ENCODE measurements around the gene UROC1.
"Not testable (repeated sequence)": the region's sequence is repeated elsewhere in the genome, so short reads cannot be mapped to it uniquely, and the experiment has no call there.

Gene UROC1

DNA sequence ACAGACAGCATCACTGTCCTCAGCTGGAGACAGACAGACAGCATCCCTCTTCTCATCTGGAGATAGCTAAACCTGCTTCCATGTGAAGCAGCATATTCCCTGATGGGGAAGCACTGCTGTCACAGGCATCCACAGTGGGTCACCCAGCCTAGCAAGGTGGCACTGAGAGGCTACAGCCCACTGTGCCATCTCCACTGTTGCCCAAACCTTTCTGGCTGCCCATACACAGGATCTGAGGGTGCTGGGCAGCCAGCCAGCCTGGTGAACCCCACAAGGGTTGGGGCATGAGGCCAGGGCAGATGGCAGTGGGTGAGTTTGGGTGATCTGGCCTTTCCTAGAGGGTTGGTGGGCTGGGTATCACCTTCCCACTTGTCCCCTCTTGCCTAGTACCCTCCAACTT, 18.1 kb upstream of the UROC1 start:
- Mint-ChIP-seq H3K36me3 (ENCODE audit: insufficient read depth) (no peaks in the 10 kb centered on the region), H3K27ac (ENCODE audit: low read depth) (no peak overlapping the region), H3K9me3 (peaks cover 4% of the 10 kb centered on the region), H3K4me1 (no peaks in the 10 kb centered on the region), H3K27me3 (peaks cover 47% of the 10 kb centered on the region), H3K4me3 (no peak overlapping the region)
- DNase-seq (ENCODE audit: low spot score in 2 of 2) (no peak), ATAC-seq (replicated peaks; ENCODE audit: extremely low read depth, poor library complexity, severe bottlenecking) (no peak)

DNA sequence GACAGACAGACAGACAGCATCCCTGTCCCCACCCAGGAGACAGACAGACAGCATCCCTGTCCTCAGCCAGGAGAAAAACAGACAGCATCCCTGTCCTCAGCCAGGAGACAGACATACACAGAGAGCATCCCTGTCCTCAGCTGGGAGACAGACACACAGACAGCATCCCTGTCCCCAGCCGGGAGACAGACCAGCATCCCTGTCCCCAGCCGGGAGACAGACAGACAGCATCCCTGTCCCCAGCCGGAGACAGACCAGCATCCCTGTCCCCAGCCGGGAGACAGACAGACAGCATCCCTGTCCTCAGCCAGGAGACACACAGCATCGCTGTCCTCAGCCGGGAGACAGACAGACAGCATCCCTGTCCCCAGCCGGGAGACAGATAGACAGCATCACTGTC, 17.1 kb upstream of the UROC1 start:
- not testable (repeated sequence) for ATAC-seq (replicated peaks; ENCODE audit: extremely low read depth, poor library complexity, severe bottlenecking); H3K4me3 Mint-ChIP-seq; H3K4me1 Mint-ChIP-seq; DNase-seq (ENCODE audit: low spot score in 2 of 2); H3K27ac Mint-ChIP-seq (ENCODE audit: low read depth); H3K36me3 Mint-ChIP-seq (ENCODE audit: insufficient read depth); H3K9me3 Mint-ChIP-seq
- peaks cover 47% of the 10 kb centered on the region for H3K27me3 Mint-ChIP-seq

DNA sequence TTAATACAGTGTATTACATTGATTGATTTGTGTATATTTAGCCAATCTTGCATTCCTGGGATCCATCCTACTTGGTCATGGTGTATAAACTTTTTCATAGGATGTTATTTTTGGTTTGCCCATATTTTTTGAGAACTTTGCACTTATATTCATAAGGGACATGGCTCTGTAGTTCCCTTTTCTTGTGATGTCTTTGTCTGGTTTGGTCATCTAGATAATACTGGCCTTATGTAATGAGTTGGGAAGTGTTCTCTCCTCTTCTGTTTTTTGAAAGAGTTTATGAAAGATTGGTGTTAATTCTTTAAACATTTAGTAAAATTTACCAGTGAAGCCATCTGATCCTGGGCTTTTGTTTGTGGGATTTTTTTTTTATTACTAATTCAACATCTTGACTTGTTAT, 15.9 kb upstream of the UROC1 start:
- Mint-ChIP-seq H3K4me3 (no peak overlapping the region), H3K4me1 (no peaks in the 10 kb centered on the region), H3K27me3 (peaks cover 47% of the 10 kb centered on the region), H3K9me3 (no peaks in the 10 kb centered on the region), H3K27ac (ENCODE audit: low read depth) (peak overlapping the region; percentile 19), H3K36me3 (ENCODE audit: insufficient read depth) (peaks cover 2% of the 10 kb centered on the region)
- DNase-seq (ENCODE audit: low spot score in 2 of 2), result no peak
- ATAC-seq (replicated peaks; ENCODE audit: extremely low read depth, poor library complexity, severe bottlenecking), result no peak

DNA sequence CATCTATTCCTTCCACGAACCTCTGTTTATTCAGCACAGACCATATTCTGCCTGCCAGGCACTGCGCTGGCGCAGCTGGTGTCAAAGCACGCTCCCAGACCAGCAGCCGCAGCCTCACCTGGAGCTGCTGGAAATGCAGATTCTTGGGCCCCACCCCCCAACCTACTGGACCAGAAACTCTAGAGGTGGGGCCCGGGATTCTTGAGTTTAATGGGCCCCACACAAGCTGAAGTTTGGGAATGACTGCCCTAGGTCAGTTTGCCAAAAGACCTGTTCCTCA, 13.4 kb upstream of the UROC1 start:
- no peak overlapping the region for H3K27ac Mint-ChIP-seq (ENCODE audit: low read depth)
- no peak for DNase-seq (ENCODE audit: low spot score in 2 of 2)

DNA sequence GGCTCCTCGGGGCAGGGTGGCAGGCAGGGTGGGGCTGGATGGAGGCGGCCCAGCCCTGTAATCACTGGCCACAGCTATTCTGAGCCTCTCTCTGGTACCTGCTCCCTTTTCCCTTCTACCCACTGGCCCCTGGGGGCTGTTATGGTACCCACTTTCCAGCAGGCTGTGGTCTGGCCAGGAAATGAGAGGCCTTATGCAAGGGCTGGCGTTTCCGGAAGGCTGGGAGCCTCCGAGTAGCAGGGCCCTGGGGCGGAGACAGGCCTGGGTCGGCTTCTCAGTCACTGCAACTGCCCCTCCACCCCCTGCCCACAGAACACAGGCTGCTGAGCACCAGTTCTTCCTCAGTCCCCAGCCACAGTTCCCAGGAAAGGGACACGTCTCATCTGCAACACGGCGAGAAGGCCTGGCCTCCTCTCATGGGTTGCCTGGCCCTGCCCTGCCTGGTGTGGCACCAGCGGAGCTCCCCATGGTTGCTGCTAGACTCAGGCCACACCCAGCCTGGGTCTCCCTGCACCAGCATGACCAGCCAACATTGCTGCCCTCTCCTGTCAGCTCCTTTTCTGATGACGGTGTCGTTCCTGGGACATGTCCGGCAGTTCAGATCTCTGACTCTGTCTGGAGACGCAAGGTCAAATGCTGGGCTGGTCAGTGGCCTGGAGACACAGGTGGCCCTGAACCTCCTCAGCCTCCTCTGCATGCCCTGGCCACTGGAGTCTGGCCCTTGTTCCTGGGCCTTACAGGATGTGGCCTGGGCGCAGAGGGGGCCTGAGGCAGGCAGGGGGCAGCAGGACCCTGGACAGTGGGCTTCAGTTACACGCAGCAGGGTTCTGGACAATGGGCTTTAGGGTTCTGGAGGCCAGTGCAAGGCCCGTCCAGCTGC, 12.8 kb upstream of the UROC1 start:
- no peak overlapping the region for H3K4me3 Mint-ChIP-seq
- no peak overlapping the region for H3K27ac Mint-ChIP-seq (ENCODE audit: low read depth)
- no peaks in the 10 kb centered on the region for H3K9me3 Mint-ChIP-seq
- H3K36me3 Mint-ChIP-seq (ENCODE audit: insufficient read depth), result peaks cover 2% of the 10 kb centered on the region
- DNase-seq (ENCODE audit: low spot score in 2 of 2) (no peak), ATAC-seq (replicated peaks; ENCODE audit: extremely low read depth, poor library complexity, severe bottlenecking) (no peak)
- H3K27me3 Mint-ChIP-seq, result peaks cover 38% of the 10 kb centered on the region
- H3K4me1 Mint-ChIP-seq, result no peaks in the 10 kb centered on the region

More for the DNA sequence above, 13.4 kb upstream of the UROC1 start:
- peaks cover 37% of the 10 kb centered on the region for H3K27me3 Mint-ChIP-seq
- no peaks in the 10 kb centered on the region for H3K4me1 Mint-ChIP-seq
- no peaks in the 10 kb centered on the region for H3K9me3 Mint-ChIP-seq
- no peak for ATAC-seq (replicated peaks; ENCODE audit: extremely low read depth, poor library complexity, severe bottlenecking)
- peaks cover 2% of the 10 kb centered on the region for H3K36me3 Mint-ChIP-seq (ENCODE audit: insufficient read depth)
- no peak overlapping the region for H3K4me3 Mint-ChIP-seq

DNA sequence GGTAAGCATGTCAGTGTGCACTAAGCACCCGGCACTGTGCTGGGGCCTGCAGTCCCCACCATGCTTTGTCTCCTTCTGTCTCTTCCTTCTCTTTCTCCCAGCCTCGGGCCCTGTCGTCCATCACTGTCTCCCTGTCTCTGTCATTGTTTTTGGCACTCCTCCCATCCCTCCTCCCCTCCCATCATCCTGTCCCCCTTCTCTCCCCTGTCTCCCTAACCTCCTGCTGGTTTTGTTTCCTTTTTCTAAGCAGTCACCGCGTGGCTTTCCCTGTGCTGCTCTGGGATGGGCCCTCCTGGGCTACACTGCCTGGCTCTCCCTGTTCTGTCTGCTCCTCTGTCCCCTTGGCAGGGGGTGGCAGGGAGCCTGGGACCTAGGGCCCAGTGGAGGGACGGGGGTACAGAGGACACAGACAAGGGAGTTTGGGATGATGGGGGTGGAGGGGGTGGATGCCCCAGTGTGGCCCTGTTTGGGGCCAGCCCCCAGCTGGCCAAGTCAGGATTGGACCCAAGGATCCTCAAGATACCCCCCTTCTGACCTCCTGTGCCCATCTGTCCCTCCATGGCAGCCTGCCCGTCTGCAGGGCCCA, 12.1 kb upstream of the UROC1 start:
- Mint-ChIP-seq H3K9me3 (no peaks in the 10 kb centered on the region), H3K27me3 (peaks cover 38% of the 10 kb centered on the region), H3K36me3 (ENCODE audit: insufficient read depth) (peaks cover 2% of the 10 kb centered on the region), H3K4me1 (no peaks in the 10 kb centered on the region), H3K4me3 (no peak overlapping the region), H3K27ac (ENCODE audit: low read depth) (no peak overlapping the region)
- no peak for ATAC-seq (replicated peaks; ENCODE audit: extremely low read depth, poor library complexity, severe bottlenecking)
- no peak for DNase-seq (ENCODE audit: low spot score in 2 of 2)

DNA sequence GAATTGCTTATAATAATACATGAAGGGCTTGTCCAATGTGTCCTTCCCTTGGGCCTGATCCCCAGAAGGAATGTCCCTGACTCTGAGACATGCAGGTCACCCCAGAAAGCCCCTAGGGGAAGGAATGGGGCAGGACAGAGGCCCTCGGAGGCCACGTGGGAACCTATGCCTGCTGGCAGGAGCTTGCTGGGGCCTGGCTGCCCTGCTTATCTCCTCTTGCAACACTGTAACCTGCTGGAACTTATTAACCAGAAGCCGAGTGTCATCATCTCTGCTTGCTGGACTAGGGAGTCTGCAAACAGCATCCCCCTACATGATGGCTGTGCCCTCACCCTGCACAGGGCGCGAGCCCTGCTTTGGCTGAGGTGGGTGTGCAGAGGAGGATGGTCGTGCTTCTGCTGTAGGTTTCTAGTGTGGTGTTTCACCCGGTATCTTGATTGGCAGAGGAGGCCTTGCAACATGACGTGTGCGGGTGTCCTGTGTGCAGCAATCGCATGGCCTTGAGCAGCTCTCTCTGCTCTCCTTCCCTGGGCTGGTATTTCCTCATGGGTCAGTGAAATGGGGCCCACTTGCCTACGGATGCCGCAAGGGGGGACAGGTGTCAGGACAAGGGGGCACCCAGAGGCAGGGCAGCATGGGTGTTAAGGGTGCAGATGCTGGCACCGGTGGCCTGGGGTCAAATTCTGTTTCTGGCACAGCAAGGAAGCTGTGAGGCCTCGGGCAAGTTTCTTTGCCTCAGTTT, 11.4 kb upstream of the UROC1 start:
- Mint-ChIP-seq H3K27me3 (peaks cover 33% of the 10 kb centered on the region), H3K4me1 (no peaks in the 10 kb centered on the region), H3K27ac (ENCODE audit: low read depth) (no peak overlapping the region), H3K36me3 (ENCODE audit: insufficient read depth) (peaks cover 2% of the 10 kb centered on the region), H3K9me3 (no peaks in the 10 kb centered on the region), H3K4me3 (no peak overlapping the region)
- ATAC-seq (replicated peaks; ENCODE audit: extremely low read depth, poor library complexity, severe bottlenecking) (no peak), DNase-seq (ENCODE audit: low spot score in 2 of 2) (no peak)

DNA sequence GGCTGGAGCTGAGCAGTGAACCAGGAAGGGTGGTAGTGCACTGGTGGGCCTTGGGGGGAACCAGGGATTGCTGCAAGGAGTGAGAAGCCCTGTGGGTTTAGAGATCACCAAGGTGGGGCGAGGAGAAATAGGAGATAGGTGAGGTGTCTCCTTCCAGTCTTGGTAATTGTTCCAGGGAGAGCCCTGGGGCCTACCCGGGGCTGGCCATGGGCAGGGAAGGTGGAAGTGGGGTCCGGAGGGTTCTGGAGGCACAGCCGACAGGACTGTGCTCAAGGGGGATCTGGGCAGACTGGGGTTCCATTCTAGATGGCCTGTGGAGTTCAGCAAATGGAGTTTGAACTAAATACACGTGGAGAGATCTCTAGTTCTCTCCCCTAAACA, 10.8 kb upstream of the UROC1 start:
- no peak overlapping the region for H3K4me3 Mint-ChIP-seq
- peaks cover 29% of the 10 kb centered on the region for H3K27me3 Mint-ChIP-seq
- H3K4me1 Mint-ChIP-seq, result no peaks in the 10 kb centered on the region
- DNase-seq (ENCODE audit: low spot score in 2 of 2) (no peak), ATAC-seq (replicated peaks; ENCODE audit: extremely low read depth, poor library complexity, severe bottlenecking) (no peak)
- no peak overlapping the region for H3K27ac Mint-ChIP-seq (ENCODE audit: low read depth)
- no peaks in the 10 kb centered on the region for H3K9me3 Mint-ChIP-seq
- H3K36me3 Mint-ChIP-seq (ENCODE audit: insufficient read depth), result peaks cover 2% of the 10 kb centered on the region

DNA sequence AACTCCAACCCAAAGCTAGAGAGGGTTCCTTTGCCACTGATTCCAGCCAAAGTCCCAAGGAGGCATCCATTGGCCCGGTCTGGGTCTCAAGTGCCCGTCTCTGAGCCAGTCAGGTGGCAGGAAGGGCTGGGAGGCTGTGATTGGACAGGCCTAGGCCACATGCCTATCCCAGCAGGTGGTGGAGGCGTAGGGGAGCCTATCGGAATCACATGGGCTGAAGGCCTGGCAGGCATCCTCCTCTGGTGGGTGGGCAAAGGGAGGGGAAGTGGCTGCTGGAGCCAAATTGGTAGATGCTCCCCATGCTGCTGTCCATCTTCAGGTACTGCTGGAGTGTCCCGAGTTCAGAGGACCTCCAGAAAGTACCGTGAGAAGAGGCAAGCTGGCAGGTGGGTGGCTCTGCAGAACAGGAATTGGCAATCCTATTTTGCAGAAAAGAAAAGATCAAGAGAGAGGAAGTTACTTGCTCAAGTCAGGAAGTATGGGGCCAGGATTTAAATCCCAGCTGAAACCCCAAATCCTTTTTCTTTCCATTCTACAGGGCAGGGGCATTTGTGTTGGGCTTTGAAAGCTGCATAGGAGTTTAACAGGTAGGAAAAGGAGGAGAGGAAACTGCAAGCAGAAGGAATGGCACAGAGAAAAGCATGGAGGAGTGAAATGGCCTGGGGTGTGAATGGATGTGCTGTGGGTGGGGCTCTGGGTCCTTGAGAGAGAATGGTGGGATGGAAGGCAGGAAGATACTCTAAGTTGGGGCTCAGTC, 10.1 kb upstream of the UROC1 start:
- H3K9me3 Mint-ChIP-seq, result no peaks in the 10 kb centered on the region
- no peaks in the 10 kb centered on the region for H3K4me1 Mint-ChIP-seq
- H3K4me3 Mint-ChIP-seq, result no peak overlapping the region
- no peak overlapping the region for H3K27ac Mint-ChIP-seq (ENCODE audit: low read depth)
- H3K27me3 Mint-ChIP-seq, result peaks cover 29% of the 10 kb centered on the region
- ATAC-seq (replicated peaks; ENCODE audit: extremely low read depth, poor library complexity, severe bottlenecking) (no peak), DNase-seq (ENCODE audit: low spot score in 2 of 2) (no peak)
- H3K36me3 Mint-ChIP-seq (ENCODE audit: insufficient read depth), result peaks cover 2% of the 10 kb centered on the region

DNA sequence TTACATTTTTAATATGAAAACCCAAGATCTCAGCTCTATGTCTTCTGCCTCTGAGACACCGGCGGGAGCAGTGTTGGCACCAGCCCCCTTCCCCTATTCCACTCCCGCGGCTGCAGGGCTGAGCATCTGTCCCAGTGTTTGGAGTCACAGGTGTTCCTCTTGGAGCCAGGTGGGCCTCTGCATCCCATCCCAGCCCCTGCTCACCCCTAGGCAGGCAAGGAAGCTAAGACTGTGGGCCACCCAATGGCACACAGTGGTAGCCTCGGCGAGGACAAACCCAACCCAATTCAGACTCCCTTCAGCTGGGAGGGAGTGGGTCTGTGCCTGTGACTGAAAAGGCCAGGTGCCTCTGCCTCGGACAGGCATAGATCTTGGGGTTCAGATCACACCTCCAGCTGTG, 9.4 kb upstream of the UROC1 start:
- ATAC-seq (replicated peaks; ENCODE audit: extremely low read depth, poor library complexity, severe bottlenecking) (no peak), DNase-seq (ENCODE audit: low spot score in 2 of 2) (no peak)
- H3K9me3 Mint-ChIP-seq, result no peaks in the 10 kb centered on the region
- no peak overlapping the region for H3K4me3 Mint-ChIP-seq
- H3K27ac Mint-ChIP-seq (ENCODE audit: low read depth), result no peak overlapping the region
- peaks cover 6% of the 10 kb centered on the region for H3K4me1 Mint-ChIP-seq
- peaks cover 33% of the 10 kb centered on the region for H3K27me3 Mint-ChIP-seq
- H3K36me3 Mint-ChIP-seq (ENCODE audit: insufficient read depth), result peaks cover 2% of the 10 kb centered on the region

DNA sequence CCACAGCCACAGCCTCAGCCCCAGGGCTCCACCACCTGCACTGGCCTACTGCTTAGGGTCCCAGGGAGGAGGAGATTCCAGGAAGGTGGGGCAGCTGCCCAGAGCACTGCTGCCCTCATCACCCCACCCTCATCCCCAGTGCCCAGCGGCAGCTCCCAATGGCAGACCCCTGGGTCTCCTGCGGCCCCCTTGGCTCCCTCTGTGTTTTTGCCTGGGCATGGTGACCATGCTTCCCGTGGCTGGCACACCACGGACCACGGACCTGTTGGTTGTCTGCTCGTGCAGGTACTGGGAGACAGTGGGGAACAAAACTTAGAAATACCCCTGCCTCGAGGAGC, 9.1 kb upstream of the UROC1 start:
- DNase-seq (ENCODE audit: low spot score in 2 of 2) (no peak), ATAC-seq (replicated peaks; ENCODE audit: extremely low read depth, poor library complexity, severe bottlenecking) (no peak)
- no peaks in the 10 kb centered on the region for H3K9me3 Mint-ChIP-seq
- no peak overlapping the region for H3K4me3 Mint-ChIP-seq
- H3K27ac Mint-ChIP-seq (ENCODE audit: low read depth), result no peak overlapping the region
- peaks cover 7% of the 10 kb centered on the region for H3K4me1 Mint-ChIP-seq
- peaks cover 2% of the 10 kb centered on the region for H3K36me3 Mint-ChIP-seq (ENCODE audit: insufficient read depth)
- H3K27me3 Mint-ChIP-seq, result peaks cover 35% of the 10 kb centered on the region

DNA sequence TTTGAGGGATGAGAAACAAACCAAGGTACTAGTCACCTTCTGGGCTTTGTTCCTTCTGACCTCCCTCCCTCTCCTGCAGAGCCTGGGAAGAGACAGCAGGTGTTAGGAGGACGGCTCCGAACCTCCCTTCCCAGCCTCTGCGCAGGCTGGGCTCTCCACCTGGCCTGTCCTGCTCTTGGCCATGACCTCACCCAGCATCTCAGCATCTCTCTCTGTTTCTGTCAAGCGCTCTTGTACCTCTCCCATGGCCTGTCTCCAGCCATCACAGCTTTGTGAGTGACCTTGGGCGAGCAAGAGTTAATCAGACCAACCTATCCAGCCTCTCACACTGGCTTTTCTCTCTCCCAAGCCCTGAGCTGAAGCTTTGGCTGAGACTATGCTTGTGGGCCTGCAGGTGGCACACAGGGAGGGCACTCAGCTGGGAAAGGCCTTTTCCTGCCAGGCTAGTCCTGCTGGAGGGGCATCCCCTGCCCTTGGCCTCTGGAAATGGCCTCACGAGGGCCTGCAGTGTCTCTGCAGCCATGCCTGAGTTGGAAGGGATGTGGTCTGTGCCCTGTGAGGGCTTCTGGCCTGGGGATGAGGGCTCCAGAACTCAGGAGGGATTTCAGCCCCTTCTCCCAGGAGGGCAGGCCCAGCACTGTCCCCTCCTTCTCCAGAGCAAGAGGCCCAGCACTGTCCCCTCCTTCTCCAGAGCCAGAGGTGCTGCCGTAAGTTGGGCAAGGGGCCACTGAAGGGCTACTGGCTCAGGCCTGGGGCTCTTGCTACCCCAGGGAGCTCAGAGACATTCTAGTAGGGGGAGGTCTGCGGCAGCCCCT, 8.5 kb upstream of the UROC1 start:
- H3K27ac Mint-ChIP-seq (ENCODE audit: low read depth), result no peak overlapping the region
- peaks cover 7% of the 10 kb centered on the region for H3K4me1 Mint-ChIP-seq
- H3K4me3 Mint-ChIP-seq, result no peak overlapping the region
- peaks cover 2% of the 10 kb centered on the region for H3K36me3 Mint-ChIP-seq (ENCODE audit: insufficient read depth)
- no peaks in the 10 kb centered on the region for H3K9me3 Mint-ChIP-seq
- ATAC-seq (replicated peaks; ENCODE audit: extremely low read depth, poor library complexity, severe bottlenecking), result no peak
- peaks cover 35% of the 10 kb centered on the region for H3K27me3 Mint-ChIP-seq
- DNase-seq (ENCODE audit: low spot score in 2 of 2), result no peak

All from central memory CD8-positive, alpha-beta T cell (primary cell).